Right kidney (tissue), 1 donor: ENCODE data around the gene GPR39.

Experiments
- DNase-seq: peaks from one replicate; pipeline ENCODE4 v3.0.0-alpha.2; 2016

Gene GPR39

GRCh38 chr2:132676999-132677398 lies 260.4 kb downstream of the GPR39 start:
- no peak for DNase-seq

GRCh38 chr2:132677661-132678060 lies 261.1 kb downstream of the GPR39 start:
- no peak for DNase-seq

- no peak for DNase-seq
Measured at GRCh38 chr2:132678483-132678882, 261.9 kb downstream of the GPR39 start.

GRCh38 chr2:132680544-132680943 lies 263.9 kb downstream of the GPR39 start:
- DNase-seq = no peak

- DNase-seq = no peak
Measured at GRCh38 chr2:132681766-132682165, 265.2 kb downstream of the GPR39 start.

- no peak for DNase-seq
Measured at GRCh38 chr2:132690664-132691303, 274.2 kb downstream of the GPR39 start.

- no peak for DNase-seq
Measured at GRCh38 chr2:132691556-132691955, 275.0 kb downstream of the GPR39 start.

- DNase-seq = no peak
Measured at GRCh38 chr2:132692816-132693215, 276.2 kb downstream of the GPR39 start.
